DMS153 treated with DMSO at 0.1 percent for 48 hours (cell line): ENCODE results near the gene MAGI2.

ENCODE experiments used
- DNase-seq: peaks from one replicate; lab custom pipeline; 2025; ENCODE audit not compliant: unreplicated experiment; lab: John Stamatoyannopoulos, UW

MAGI2 gene

DNA sequence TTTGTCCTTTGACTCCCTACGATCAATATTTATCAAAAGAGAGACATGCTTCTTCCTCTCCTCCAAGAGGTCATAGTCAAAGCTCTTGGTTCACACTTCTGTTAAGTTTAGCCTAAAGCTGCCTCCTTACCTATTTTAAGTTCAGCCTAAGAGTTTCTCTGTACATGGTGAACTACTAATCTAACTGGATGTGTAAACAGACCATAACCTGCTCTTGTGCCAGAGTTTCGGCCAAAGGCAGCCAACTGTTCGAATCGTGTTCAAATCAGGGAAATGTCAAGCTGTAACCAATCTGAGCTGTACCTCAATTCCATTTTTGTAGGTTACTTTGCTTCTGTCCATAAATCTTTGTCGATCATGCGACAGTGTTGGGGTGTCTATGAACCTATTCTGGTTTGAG, 1240.1 kb downstream of the MAGI2 start:
- no peak for DNase-seq

DNA sequence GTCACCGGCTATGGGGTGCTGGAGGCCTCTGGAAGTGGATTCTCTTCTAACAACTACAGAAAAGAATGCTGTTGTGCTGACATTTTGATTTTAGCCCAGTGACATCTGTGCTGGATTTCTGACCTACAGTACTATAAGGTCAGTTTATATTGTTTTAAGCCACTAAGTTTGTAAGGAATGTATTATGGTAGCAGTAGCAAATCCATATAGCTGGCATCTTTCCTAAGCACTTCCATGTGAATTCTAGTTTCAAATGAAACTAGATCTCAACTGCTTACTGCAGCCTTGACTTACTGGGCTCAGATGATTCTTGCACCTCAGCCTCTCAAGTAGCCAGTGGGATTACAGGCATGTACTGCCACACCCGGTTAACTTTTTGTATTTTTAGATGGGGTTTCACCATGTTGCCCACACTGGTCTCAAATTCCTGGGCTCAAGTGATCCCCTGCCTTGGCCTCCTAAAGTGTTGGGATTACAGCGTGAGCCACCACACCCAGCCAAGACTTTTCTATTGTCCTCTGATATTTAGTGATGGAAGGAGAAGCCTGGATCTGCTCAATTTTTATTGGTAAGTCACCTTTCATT, 1240.9 kb downstream of the MAGI2 start:
- DNase-seq = no peak

DNA sequence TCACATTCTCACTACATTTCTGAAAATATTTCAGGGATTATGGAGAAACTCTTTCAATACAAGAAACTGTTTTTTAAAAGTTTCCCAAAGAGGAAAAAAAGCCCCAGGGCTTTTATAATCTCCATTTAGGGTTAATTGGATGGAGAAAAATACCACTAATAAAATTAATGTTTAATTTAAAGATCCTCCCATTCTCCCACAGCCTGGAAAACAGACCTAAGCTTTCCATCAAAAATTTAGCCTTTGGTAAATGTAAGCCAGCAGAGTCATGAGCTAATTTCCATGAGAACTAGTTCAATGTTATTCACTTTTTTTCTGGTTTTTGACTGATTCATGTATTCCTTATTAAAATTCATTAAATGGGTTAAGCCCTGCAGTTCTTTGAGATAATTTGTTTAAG, 1246.2 kb downstream of the MAGI2 start:
- no peak for DNase-seq

DNA sequence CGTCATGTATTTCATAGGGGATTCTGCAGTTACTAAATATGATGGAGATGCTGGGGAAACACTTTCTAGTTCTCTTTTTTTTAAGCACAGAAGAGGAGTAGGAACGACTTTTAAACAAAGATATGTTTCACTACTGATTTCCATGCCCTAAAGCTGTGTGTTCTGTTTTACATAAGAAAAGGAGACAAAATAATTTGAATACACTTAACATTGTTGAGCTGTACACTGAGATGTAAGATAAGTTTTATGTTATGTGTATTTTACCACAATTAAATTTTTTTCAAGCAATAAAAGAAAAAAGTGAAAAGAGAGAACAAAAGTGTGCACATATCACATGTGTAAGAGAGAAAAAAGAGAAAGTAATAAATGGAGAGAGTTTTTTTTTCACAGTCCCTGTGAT, 1246.7 kb downstream of the MAGI2 start:
- DNase-seq = no peak

DNA sequence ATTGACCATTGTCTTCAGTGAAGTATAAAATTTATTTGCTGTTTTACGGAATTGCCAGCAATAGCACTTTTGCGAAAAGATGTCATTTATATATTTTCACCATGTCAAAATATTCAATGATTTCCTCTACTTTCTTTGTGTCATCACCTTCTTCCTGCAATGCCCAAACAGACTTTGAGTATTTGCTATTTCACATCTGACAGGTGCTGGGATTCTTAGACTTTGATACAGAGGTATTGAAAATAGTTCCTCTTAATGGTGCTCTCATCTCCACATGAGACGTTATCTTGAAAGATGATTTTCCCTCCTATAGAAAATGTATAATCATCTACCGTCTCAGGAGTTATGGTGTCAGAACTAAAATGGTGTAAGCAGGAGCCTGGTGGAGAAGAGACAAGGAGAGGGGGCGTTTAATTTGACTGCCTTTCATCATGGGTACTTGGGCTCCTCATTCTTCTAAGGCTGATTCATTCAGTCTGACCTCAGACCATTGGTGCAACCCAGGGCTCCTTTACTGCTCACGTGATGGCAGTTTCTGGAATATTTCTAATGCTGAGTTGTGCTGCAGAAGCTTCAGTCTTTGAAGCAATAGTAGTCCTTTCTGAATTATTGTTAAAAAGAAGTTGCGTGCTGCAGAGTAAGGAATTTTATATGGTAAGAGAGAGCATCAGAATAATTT, 1250.3 kb downstream of the MAGI2 start:
- DNase-seq = no peak

DNA sequence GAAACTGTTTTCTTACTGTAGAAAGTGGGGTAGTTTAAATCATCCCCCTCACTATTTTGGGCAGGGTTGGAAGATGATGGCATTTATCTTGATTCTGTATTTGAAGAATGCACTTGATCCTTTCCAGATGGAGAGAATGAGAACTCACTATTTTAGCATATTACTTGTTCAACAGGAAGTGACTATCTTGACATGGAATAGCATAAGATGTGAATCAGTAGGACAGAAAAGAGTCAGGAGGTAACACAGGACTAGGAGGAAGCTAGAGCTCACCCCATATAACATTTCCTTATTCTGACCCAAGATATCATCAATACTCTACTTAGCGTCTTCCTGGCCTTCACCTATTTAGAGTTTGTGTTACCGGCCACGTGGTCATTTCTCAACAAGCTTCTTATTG, 1254.7 kb downstream of the MAGI2 start:
- no peak for DNase-seq

DNA sequence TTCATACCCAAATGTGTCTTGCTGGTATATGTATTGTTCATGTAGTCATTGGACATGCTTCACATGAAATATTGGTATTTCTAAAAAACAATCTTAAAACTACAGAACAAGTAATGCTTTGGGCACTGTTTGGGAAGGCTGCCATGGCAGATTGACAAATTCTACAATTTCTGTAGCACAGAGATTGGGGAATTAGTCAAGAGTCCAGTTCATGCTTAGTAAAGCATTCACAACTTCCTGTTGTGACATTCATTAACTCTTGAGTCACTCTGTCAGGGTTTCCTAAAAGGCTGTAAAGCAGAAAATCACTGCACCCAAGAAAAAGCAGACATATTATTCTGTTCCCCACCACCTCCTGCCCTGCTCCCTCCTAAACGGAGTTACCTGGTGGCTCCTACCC, 1256.0 kb downstream of the MAGI2 start:
- DNase-seq = no peak

DNA sequence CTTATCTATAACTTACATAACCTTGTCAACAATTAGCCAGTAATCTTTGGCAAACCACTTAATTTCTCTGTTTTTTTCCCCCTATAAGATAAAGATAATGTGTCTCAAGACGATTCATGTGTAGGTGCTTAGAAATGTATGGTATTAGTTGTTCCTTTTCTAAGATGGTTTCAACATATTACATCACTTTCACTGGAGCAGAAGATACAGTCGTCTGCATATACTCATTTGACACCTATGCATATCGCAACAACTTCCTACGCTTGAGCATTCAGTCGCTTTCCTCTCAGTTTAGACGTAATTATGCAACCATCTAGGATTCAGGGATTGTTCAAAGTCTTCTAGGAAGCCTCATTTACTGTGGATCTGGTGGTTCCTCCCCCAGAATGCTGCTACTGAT, 1258.2 kb downstream of the MAGI2 start:
- no peak for DNase-seq

DNA sequence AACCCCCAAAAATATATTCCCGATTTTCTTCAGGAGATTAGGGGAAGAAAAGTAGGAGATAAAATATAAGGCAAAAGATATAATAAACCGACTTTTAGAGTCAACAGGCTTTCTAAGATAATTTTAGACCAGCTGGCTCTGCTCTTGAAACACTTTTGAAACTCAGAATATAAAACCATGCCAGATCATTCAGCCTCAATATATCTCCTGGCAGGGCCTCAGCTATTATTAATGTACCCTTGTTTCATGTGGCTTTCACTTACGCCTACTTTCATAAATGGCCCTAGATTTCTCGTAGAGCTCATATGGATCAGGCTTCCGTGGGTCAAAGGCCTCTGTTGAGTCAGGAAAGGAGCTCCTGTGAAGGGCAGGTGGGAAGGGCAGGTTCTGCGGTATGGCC, 1258.9 kb downstream of the MAGI2 start:
- no peak for DNase-seq

DNA sequence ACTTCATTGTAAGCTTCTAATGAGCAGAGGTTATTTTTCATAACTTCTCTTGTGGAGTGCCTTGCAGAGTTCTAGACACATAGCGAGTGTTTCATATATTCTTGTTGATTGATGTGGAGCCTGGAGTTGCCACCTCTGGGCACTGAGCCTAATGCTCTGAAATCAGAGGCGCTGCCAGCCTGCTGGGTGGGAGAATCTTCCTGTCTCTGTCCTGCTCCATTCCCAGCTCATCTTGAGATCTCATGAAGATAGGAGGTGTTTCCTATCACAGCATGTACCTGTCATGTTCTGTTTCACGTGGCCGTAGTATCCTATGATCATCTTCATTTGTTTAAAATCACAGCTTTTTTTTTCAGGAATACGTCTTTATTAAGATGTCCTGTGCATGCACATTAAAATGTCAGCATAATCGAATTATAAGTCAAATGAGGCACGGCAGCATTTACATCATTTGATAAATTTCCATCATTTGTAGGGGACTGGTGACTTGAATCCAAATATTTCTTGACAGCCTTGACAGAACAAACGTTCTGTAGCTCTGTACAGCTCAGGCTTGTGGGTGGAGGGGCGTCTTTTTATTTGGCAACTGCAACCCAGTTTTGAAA, 1261.9 kb downstream of the MAGI2 start:
- DNase-seq = no peak

DNA sequence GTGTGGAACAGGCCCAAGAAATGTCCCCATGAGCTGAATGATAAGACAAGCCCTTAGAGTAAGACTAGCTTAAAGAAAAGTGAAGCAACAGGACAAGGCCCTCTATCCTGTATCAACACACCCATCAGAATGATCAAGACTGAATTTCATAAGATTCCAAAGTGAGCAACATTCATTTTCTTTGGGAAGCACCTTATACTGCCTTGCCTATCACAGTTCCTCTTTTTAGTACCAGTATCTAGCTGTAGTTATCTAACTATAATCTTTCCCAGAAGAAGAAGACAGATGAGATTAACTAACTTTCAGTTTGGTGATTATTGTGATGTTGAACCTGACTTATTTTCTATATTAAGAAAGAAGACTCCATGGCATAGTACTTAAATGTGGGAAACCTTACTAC, 1263.7 kb downstream of the MAGI2 start:
- DNase-seq = no peak

DNA sequence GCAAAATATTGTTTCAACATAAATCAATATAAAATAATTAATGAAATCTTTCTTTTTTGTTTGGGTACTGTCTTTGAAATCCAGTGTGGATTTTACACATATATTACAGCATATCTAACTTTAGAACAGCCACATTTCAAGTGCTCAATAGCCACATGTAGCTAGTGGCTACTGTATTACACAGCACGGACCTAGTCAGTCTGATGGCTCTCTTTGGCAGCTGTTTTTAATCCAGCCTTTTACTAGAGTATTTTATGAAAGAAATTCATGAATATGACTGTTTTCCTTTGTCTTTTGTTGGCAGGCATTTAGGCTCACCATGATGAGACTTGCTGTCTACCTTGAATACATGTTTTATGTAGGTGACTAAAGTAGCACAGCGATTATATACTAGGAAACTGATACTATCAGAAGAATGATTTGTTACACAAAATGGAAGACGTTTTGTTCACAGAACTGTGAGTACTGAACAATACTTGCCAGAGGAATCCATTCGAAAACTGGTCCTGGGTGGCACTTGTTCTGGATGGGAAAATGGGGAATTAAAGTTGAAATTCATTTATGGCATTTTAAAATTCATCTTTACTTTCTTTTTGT, 1268.2 kb downstream of the MAGI2 start:
- no peak for DNase-seq

DNA sequence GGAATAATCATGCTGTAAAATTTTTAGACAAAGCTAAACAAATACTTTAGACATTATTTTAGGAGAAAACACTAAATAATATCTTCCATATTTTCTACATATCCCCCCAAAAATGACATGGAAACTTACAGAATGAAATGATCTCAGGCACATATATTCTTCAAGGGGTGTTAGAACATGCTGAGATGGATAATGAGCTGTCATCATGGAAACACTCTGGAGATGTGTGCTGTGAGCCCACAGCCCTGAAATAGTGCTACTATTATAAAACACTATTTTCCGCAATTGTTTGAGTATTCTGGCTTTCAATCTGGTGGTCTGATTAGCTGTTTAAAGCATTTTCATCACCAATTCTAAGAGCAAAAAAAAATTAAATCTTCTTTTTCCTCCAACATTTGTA, 1269.2 kb downstream of the MAGI2 start:
- no peak for DNase-seq

DNA sequence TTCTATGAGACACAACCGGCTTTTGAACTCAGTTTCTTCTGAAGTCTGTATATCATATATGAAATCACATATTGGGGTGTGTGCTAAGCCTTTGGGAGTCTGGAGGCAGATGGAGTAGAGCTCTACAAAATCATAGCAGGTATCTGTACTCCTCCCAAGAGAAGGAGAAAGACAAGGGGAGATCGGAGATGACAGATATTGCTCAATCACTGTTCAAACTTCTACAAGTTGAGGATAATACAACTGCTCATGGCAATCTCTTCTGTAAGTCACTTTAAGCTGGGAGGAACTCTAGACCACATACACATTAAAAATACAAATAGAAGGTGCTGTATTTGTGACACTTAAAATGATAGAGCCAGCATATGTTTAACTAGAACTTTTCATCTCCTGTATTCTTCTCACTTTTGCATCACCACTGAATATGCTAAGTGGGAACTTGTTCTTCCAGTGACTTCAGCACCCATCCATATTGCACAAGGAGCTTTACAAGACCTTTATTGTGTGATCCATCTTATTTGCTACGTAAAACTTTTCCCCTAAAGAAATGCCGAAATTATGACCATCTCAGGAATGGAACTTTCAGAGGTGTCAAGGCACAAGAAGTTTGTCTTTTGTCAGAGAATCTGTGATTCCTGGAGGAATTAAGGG, 1273.5 kb downstream of the MAGI2 start:
- no peak for DNase-seq

DNA sequence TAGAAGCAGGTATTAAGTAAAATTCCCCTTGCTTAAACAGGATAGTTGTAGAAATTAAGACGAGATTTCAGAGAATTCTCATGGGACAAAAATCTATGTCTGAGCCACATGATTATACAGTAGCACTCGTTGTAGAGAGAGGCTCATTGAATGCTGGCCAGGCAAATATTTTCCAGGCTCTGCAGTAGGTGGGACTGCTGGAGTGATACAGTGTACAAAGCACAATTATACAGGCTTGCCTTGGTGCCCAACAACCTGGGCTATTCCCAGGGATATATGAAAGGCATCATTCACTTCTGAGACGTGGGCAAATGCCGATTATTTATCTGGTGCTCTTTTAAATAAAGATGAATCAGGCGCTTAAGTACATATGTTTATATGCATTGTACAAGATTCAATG, 1274.3 kb downstream of the MAGI2 start:
- no peak for DNase-seq

DNA sequence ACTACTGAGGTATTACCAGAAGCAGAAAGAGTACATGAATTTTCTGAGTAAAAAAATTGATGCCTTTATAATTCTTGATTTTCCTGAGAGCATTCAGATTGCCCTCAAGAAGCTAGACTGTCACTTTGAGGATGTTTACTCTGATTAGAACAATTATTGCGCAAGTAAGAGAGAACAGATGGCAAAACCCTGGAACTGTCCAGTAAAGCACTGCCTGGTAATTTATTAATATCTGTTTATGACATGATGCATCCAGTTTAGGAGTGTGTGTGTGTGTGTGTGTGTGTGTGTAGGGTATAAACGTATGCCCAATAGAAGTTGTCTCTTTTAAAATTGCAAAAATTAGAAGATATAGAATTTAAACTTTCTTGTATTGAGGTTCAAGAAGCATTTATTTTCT, 1275.1 kb downstream of the MAGI2 start:
- DNase-seq = no peak

DNA sequence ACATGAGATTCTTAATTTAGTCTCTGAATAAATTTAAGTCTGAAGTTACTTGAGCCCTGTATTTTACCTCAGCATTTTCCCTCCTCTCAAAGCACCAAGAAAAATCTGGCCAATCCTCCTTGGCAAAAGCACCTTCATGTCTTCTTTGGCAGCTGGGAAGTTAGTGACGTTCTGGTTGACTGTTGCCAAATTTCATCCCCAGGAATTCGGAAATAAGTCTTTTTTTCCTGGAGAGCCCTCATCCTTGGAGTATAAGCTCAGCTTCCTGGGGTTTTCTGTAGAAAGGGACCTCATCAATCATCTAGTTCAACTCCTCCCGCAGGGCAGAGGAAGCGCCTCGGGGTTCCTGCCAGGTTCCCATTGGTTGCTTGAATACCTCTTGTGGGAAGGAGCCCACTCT, 1277.3 kb downstream of the MAGI2 start:
- no peak for DNase-seq

DNA sequence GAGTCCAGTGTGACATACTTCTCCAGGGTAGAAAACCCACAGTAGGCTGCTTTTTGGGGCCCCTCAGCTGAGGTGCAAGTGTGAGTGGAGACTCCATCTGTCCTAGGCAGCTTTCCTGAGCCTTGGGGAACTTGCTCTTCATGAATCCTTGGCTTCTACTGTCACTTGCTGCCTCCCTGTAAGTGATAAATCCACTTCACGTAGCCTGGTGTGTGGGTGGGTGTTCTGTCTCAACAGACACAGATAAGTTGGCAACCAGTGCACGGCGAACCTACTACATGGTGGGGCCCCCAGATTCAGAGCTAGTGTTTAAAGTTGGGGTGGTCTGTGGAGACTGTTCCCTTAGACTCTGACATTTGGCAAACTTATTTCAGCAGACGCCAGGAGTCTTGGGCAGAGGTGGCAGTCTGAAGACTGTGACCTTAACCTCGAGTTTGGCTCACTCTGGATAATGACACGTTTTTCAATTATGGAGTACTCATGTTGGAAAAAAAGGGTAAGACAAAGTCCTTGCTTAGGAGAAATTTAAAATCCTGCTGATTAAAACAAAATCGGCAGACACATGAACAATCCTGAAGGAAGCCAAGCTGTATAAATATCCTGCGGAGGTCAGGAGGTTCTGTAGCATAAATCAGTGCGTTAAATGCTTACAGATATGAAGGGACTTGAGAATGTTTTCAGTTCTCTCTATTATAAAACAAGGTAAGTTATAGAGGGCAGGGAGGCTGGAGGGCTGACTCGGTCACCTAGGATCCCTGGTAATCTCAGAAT, 1278.0 kb downstream of the MAGI2 start:
- no peak for DNase-seq

DNA sequence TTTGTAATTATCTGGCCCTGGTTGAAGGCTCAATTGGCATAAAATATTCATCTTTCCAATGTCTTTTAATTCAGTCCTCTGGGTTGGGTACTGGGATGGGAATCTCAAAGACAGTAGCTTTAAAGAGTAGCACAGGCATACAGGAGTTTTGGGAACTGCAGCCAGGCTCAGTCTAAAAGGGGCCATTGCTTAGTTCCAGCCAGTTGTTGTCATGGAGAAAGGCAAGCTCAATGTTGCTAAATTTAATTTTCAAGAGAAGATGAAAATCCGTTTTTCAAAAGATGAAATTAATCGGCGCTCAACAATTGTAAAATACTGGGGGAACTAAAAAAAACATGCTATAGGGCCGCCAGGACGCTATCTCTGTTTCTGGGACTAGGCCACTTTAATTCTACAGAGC, 1279.8 kb downstream of the MAGI2 start:
- DNase-seq = no peak

DNA sequence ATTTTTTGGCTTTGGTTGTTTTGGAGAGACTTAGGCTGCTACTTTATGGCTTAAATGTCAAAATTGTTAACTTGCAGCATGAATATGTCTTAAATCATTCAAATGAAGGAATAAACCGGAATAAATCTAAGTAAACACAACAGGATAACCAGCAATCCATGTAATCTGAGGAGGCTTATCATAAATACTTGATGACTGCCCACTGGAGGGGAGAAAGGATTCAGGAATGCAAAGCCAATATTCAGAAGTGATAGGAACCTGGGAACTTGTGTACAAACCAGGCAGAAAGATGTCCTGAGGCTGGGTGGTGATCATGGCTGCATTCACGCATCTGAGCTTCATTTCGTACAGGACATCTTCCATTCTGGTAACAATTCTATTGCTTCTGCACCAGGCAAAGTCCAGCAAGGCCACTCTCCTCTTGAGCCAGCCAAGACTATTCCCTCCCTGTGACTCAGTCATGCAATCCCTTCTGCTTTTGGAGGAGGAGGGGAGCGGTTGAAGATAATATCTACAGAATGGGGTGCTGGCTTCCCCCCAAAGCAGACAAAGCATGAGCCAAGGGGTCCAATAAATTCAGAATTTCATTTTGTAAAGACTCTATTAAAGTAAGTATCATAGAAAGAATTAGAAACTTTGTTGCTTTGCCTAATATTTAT, 1280.4 kb downstream of the MAGI2 start:
- DNase-seq = no peak
